Heart left ventricle (tissue), 13 donors: ENCODE measurements around the gene SETD3.

Experiments
- POLR2A ChIP-seq, 2 donors: fragments of 450-650 bp; IDR thresholded peaks; one replicate each; pipeline ENCODE4 v1.6.1; 2017; ENCODE audit warnings: antibody characterized with exemption in 2 of 2, mild to moderate bottlenecking in 2 of 2, moderate library complexity in 2 of 2
- TF ChIP-seq, protein P1 (sequence below), 12 donors: fragments of 200-600 bp; sonication (generic) in 4 of 12; IDR thresholded peaks; one replicate each; pipeline versions ENCODE4 v1.5.0 to v1.8.0; 2018 to 2022; ENCODE audit warnings: antibody characterized with exemption in 12 of 12, mild to moderate bottlenecking in 5 of 12
- donor health status: ischemic (EF 13 %, LVEDD 7.1; RV severe dilation, severe dysfunction).
- donor health status: DM: no; HTN: yes; CAD: no.
- donor health status: DM: no; HTN: no; CAD: no.
- donor health status: ischemic (EF 25% LVEDD 6.9; RV normal size, moderate dysfunction).
- donor health status: ischemic (EF 25% LVEDD 5.7; RV mildly dilated, moderate dysfunction).
- donor health status: ischemic (EF 35%, LVEDD 5.7; RV mildly dilated, moderate dysfunction).
- donor health status: nonischemic (EF 11% LVEDD 7.7; RV severe dilation, severe dysfunction).
- donor health status: DM: yes; HTN: yes; CAD: no.
- donor health status: PGD.
- donor health status: ischemic (EF 29% LVEDD 5.4; RV normal size, mild dysfunction).
- donor health status: nonischemic (EF 23%, LVEDD 6.1; RV moderate dilation, normal function).

DNA sequence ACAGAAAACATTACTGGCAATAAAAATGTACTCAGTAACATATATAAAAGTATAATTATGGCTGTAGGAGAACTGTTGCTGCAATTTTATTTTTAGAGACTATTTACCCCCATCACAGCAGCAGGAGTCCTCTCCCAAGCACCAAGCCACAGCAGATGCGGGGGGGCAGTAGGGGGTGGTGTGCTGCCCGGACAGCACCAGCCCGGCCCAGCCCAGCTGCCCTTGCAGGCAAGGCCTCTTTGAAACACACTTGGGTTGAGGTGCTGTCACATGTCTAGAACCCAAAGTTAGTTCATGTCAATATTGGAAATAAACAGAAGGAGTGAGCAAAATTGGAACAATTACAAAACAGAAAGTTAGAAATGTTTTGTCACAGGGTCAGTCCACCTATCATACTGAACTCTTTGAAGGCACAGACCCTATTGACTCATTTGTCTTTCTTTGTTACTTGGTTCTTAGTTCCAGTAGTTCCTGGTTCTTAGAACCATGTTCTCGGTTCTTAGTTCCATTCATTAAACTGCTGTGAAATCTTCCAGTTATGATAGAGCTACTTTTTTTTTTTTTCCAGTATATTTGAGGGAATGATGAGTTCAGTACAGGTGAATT is 23.3 kb upstream of the SETD3 start:
- TF ChIP-seq, protein P1, sequence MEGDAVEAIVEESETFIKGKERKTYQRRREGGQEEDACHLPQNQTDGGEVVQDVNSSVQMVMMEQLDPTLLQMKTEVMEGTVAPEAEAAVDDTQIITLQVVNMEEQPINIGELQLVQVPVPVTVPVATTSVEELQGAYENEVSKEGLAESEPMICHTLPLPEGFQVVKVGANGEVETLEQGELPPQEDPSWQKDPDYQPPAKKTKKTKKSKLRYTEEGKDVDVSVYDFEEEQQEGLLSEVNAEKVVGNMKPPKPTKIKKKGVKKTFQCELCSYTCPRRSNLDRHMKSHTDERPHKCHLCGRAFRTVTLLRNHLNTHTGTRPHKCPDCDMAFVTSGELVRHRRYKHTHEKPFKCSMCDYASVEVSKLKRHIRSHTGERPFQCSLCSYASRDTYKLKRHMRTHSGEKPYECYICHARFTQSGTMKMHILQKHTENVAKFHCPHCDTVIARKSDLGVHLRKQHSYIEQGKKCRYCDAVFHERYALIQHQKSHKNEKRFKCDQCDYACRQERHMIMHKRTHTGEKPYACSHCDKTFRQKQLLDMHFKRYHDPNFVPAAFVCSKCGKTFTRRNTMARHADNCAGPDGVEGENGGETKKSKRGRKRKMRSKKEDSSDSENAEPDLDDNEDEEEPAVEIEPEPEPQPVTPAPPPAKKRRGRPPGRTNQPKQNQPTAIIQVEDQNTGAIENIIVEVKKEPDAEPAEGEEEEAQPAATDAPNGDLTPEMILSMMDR (IDR thresholded peaks at IDR 0.05), result no peak
- TF ChIP-seq POLR2A (IDR thresholded peaks at IDR 0.05), result no peak
